Natural killer cell (primary cell): ENCODE results near the gene CGNL1. TPM values are rescaled to one million over a fixed set of nuclear protein-coding genes. Genes with fewer than 3 reads are reported as not detected.

Experiments
- ATAC-seq, 3 donors: fragments of 150-1000 bp in 2 of 3; fragments of 200-7000 bp in 1 of 3; cut with Tn5 transposase; 1 replicate in 1 of 3; 2 replicates in 2 of 3; pipeline ENCODE4 v1.10.0; 2021; ENCODE audit warnings: mild to moderate bottlenecking in 2 of 3, moderate library complexity in 2 of 3
- DNase-seq, 2 donors: peaks; one replicate each; pipeline versions ENCODE4 v3.0.0 to v3.0.0-alpha.2; 2013 to 2021; ENCODE audit warnings: mixed read lengths in 1 of 2
- H3K27ac ChIP-seq: one replicate; pipeline ENCODE4 v1.5.1; 2013; ENCODE audit warnings: mild to moderate bottlenecking, low read length
- H3K27me3 ChIP-seq: one replicate; pipeline ENCODE4 v1.6.1; 2013; ENCODE audit warnings: low read length; ENCODE audit not compliant: control insufficient read depth, insufficient read depth
- H3K36me3 ChIP-seq: one replicate; pipeline ENCODE4 v1.6.1; 2013; ENCODE audit warnings: low read length; ENCODE audit not compliant: control insufficient read depth, insufficient read depth
- H3K4me1 ChIP-seq: one replicate; pipeline ENCODE4 v1.6.1; 2013; ENCODE audit warnings: low read length; ENCODE audit not compliant: control insufficient read depth, insufficient read depth
- H3K4me3 ChIP-seq: one replicate; pipeline ENCODE4 v1.5.1; 2013; ENCODE audit warnings: low read length
- H3K9me3 ChIP-seq: one replicate; pipeline ENCODE4 v1.6.1; 2013; ENCODE audit warnings: low read length; ENCODE audit not compliant: control insufficient read depth, insufficient read depth
- H3K27ac Mint-ChIP-seq, 2 donors: one replicate each; pipeline ENCODE4 v1.8.0; 2022; ENCODE audit warnings: mild to moderate bottlenecking in 2 of 2, mixed read lengths in 2 of 2, moderate library complexity in 1 of 2
- H3K27me3 Mint-ChIP-seq, 2 donors: one replicate each; pipeline ENCODE4 v1.8.0; 2022; ENCODE audit warnings: low read depth in 2 of 2, mixed read lengths in 2 of 2
- H3K36me3 Mint-ChIP-seq: one replicate; pipeline ENCODE4 v1.8.0; 2022; ENCODE audit warnings: mixed read lengths
- H3K4me1 Mint-ChIP-seq, 2 donors: one replicate each; pipeline ENCODE4 v1.8.0; 2022; ENCODE audit warnings: mixed read lengths in 2 of 2
- H3K4me3 Mint-ChIP-seq: one replicate; pipeline ENCODE4 v1.8.0; 2022; ENCODE audit warnings: mild to moderate bottlenecking, moderate library complexity, mixed read lengths
- H3K9me3 Mint-ChIP-seq, 2 donors: one replicate each; pipeline ENCODE4 v1.8.0; 2022; ENCODE audit warnings: mixed read lengths in 2 of 2
- CTCF ChIP-seq: fragments of 200-600 bp; IDR thresholded peaks from one replicate; pipeline ENCODE4 v1.8.0; 2022; ENCODE audit warnings: antibody characterized with exemption
- WGBS: methylation state at CpG from one replicate; pipeline ENCODE4 v1.1.7; 2013; ENCODE audit warnings: missing lambda C conversion rate; ENCODE audit not compliant: insufficient coverage; 5-methylcytosine and 5-hydroxymethylcytosine counted together
- intact Hi-C: fragments of 100-400 bp; cut with micrococcal nuclease; formaldehyde crosslinking; loops from one replicate; pipeline ENCODE4 v1.14.2; 2022
- total RNA-seq, 4 donors: library from RNA; stranded (reverse); fragments of 120-200 nt in 1 of 4; gene quantifications; one replicate each; pipeline versions ENCODE4 v1.2.3 to v1.2.4, GENCODE V29; 2013 to 2022

The CGNL1 gene
- total RNA-seq, 3 donors from 2014 or later (not counting 1 experiment from before 2014, with no cell fraction given): not detected

DNA sequence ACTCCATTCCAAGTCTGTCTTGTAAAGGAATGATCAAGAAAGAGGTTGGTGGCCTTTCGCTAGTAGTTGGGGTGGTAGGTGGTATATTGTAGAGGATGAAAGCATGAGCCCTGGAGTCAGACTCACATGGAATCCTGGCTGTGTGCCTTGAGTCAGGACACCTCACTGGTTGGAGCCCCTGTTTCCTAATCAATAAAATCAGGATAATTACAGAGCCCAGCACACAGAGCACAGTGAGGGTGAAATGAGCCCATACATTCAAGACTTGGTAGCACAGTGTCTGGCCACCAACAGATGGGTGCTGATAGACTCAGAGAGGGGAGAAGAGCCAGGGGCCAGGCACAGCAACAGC is 120.3 kb downstream of the CGNL1 start:
- Histone ChIP-seq H3K9me3 (no peaks in the 10 kb centered on the region), H3K36me3 (no peaks in the 10 kb centered on the region), H3K27ac (no peak overlapping the region), H3K4me3 (no peak overlapping the region), H3K4me1 (no peaks in the 10 kb centered on the region), H3K27me3 (no peaks in the 10 kb centered on the region)
- no peaks in the 10 kb centered on the region for H3K36me3 Mint-ChIP-seq
- H3K4me1 Mint-ChIP-seq: no peaks in the 10 kb centered on the region
- ATAC-seq: no peak
- no peak for TF ChIP-seq CTCF
- H3K4me3 Mint-ChIP-seq: no peak overlapping the region
- no peak overlapping the region for H3K27ac Mint-ChIP-seq
- WGBS: 96% methylated on average over 1 of the region's 1 CpG
- peaks cover 11 to 12% of the 10 kb centered on the region in 2 donors for H3K27me3 Mint-ChIP-seq
- DNase-seq: no peak
- no peaks in the 10 kb centered on the region for H3K9me3 Mint-ChIP-seq
- intact Hi-C loops: no loop called here

- Mint-ChIP-seq H3K27ac (no peak overlapping the region), H3K36me3 (no peaks in the 10 kb centered on the region), H3K9me3 (no peaks in the 10 kb centered on the region), H3K4me1 (no peaks in the 10 kb centered on the region), H3K27me3 (peaks cover 8 to 11% of the 10 kb centered on the region in 2 donors), H3K4me3 (no peak overlapping the region)
- no peak for TF ChIP-seq CTCF
- DNase-seq (no peak), ATAC-seq (no peak)
- Histone ChIP-seq H3K27me3 (no peaks in the 10 kb centered on the region), H3K4me3 (no peak overlapping the region), H3K9me3 (no peaks in the 10 kb centered on the region), H3K27ac (no peak overlapping the region), H3K4me1 (no peaks in the 10 kb centered on the region), H3K36me3 (no peaks in the 10 kb centered on the region)
- 82% methylated on average over 15 of the region's 15 CpGs for WGBS
- intact Hi-C loops: no loop called here
Observed at GRCh38 chr15:57496946-57497869, 120.9 kb downstream of the CGNL1 start.

GRCh38 chr15:57500256-57500655 is 124.0 kb downstream of the CGNL1 start:
- Mint-ChIP-seq H3K4me1 (no peaks in the 10 kb centered on the region), H3K27ac (no peak overlapping the region), H3K4me3 (no peak overlapping the region), H3K9me3 (no peaks in the 10 kb centered on the region), H3K36me3 (no peaks in the 10 kb centered on the region), H3K27me3 (peaks cover 5 to 8% of the 10 kb centered on the region in 2 donors)
- ATAC-seq: no peak
- H3K4me3 ChIP-seq: no peak overlapping the region
- H3K27ac ChIP-seq: no peak overlapping the region
- no peak for TF ChIP-seq CTCF
- intact Hi-C loops: no loop called here
- WGBS: 79% methylated on average over 10 of the region's 10 CpGs
- H3K4me1 ChIP-seq: no peaks in the 10 kb centered on the region
- no peaks in the 10 kb centered on the region for H3K27me3 ChIP-seq
- H3K36me3 ChIP-seq: no peaks in the 10 kb centered on the region
- no peaks in the 10 kb centered on the region for H3K9me3 ChIP-seq
- DNase-seq: no peak
